K562 (cell line): ENCODE data around the gene HBG1. TPM values are rescaled to one million over a fixed set of nuclear protein-coding genes. Genes with fewer than 3 reads are reported as not detected.

Experiments
- DLX4 ChIP-seq: fragments of 250-450 bp; sonication (Bioruptor Pico); IDR thresholded peaks from 2 replicates; pipeline ENCODE4 v1.6.1; 2021; ENCODE audit warnings: mild to moderate bottlenecking
- HNRNPH1 ChIP-seq: fragments of 200-400 bp; formaldehyde crosslinking; optimal IDR thresholded peaks from 2 replicates; pipeline ENCODE3; 2017; ENCODE audit warnings: low read depth, mild to moderate bottlenecking, low read length, moderate library complexity
- MEF2A ChIP-seq: IDR thresholded peaks from 2 replicates; pipeline ENCODE4 v1.6.1; 2011; ENCODE audit warnings: low read depth, mild to moderate bottlenecking, low read length, moderate library complexity; ENCODE audit not compliant: control insufficient read depth
- POU5F1 ChIP-seq: fragments of 150-350 bp; IDR thresholded peaks from 2 replicates; pipeline ENCODE4 v1.6.1; 2014; ENCODE audit warnings: borderline replicate concordance, low read length, low read depth, mild to moderate bottlenecking; ENCODE audit not compliant: partially characterized antibody
- SRF ChIP-seq, 2 experiments: fragments of 250-450, 450-650 bp in 1 of 2; sonication (Bioruptor Pico) in 1 of 2; sonication (generic) in 1 of 2; formaldehyde crosslinking; IDR thresholded peaks; 2 replicates each; pipeline versions ENCODE4 v1.5.0 to v1.5.1; 2020 to 2022; ENCODE audit warnings: mild to moderate bottlenecking in 1 of 2, missing genetic modification reagents in 1 of 2
- ZNF175 ChIP-seq: fragments of 200-800 bp; sonication (Bioruptor generic); IDR thresholded peaks from 2 replicates; pipeline ENCODE4 v1.6.1; 2016; ENCODE audit warnings: low read depth, mild to moderate bottlenecking, missing genetic modification characterization, missing compliant biosample characterization
- ZNF551 ChIP-seq: fragments of 250-450 bp; sonication (Bioruptor Pico); IDR thresholded peaks from 2 replicates; pipeline ENCODE4 v1.5.0; 2021; ENCODE audit warnings: mild to moderate bottlenecking, moderate library complexity
- ZNF717 ChIP-seq: fragments of 250-450 bp; sonication (Bioruptor Pico); IDR thresholded peaks from 2 replicates; pipeline ENCODE4 v1.5.0; 2021
- ZNF785 ChIP-seq: fragments of 250-450 bp; sonication (Bioruptor Pico); IDR thresholded peaks from 2 replicates; pipeline ENCODE4 v1.4.0; 2020; ENCODE audit warnings: mild to moderate bottlenecking
- ZNF79 ChIP-seq: fragments of 250-450 bp; sonication (Bioruptor Pico); IDR thresholded peaks from 2 replicates; pipeline ENCODE4 v1.4.0; 2020; ENCODE audit warnings: low read depth, mild to moderate bottlenecking, moderate library complexity
- polyA plus RNA-seq, 8 experiments: library from polyadenylated mRNA; depleted of rRNA in 4 of 8; stranded (reverse) in 5 of 8; unstranded in 3 of 8; fragments of >200 nt; fragmentation: Nextera tagmentation in 2 of 8; fragmentation: Illumina TruSeq in 1 of 8; extraction: Ambion mirVana in 2 of 8; extraction: Trizol in 1 of 8; gene quantifications; 2 replicates each; pipeline versions ENCODE4 v1.2.1 to v1.2.3, GENCODE V29; 2011 to 2014; ENCODE audit warnings: inconsistent platforms in 1 of 8, missing spikeins in 1 of 8
- total RNA-seq, 7 experiments: library from RNA; depleted of rRNA in 6 of 7; stranded (reverse); fragments of >200 nt in 6 of 7; fragmentation: Illumina TruSeq in 2 of 7; extraction: Trizol in 2 of 7; gene quantifications; 2 replicates each; pipeline versions ENCODE4 v1.2.1 to v1.2.3, GENCODE V29; 2011 to 2021; ENCODE audit warnings: low replicate concordance in 1 of 7
- TF ChIP-seq, protein P1 (sequence below): fragments of 250-450 bp; sonication (Bioruptor Pico); IDR thresholded peaks from 2 replicates; pipeline ENCODE4 v1.9.0; 2021; ENCODE audit warnings: mild to moderate bottlenecking
- TF ChIP-seq, protein P2 (sequence below): fragments of 250-450 bp; sonication (Bioruptor Pico); IDR thresholded peaks from 2 replicates; pipeline ENCODE4 v1.4.0; 2020

HBG1 gene
- total and polyA plus RNA-seq, 9 of the 15 experiments (the other 6 are each of a cell fraction or from before 2014, with no cell fraction given) = 1,066 to 16,338 (median 4,898) TPM

DNA sequence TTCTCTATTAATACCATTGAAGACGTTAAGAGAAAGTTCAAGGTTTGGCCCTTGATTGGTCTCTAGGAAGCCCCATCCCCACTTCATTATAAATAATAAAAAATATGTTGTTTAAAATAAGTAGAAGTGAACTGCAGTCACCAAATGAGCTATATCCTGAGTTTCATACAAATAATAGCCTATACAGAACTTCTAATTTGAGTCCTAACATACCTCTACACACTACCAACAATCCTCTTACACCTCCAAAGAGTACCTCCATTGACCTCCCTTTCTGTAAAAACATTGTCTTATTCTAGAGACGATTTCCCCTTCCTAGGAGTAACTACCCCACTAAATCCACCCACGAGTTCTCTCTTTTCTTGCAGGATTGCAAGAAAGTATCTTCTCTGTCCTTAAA, 8.2 kb downstream of the HBG1 start (continued):
- TF ChIP-seq MEF2A = no peak
- TF ChIP-seq ZNF175 (CRISPR knock-in tag) = no peak
- TF ChIP-seq, protein P1, sequence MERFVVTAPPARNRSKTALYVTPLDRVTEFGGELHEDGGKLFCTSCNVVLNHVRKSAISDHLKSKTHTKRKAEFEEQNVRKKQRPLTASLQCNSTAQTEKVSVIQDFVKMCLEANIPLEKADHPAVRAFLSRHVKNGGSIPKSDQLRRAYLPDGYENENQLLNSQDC (CRISPR knock-in tag) = peak; percentile 42; the same call in 1 of the 2 replicates
- TF ChIP-seq ZNF551 (CRISPR knock-in tag) = peak; percentile 63; the same call in 1 of the 2 replicates
- TF ChIP-seq, protein P2, sequence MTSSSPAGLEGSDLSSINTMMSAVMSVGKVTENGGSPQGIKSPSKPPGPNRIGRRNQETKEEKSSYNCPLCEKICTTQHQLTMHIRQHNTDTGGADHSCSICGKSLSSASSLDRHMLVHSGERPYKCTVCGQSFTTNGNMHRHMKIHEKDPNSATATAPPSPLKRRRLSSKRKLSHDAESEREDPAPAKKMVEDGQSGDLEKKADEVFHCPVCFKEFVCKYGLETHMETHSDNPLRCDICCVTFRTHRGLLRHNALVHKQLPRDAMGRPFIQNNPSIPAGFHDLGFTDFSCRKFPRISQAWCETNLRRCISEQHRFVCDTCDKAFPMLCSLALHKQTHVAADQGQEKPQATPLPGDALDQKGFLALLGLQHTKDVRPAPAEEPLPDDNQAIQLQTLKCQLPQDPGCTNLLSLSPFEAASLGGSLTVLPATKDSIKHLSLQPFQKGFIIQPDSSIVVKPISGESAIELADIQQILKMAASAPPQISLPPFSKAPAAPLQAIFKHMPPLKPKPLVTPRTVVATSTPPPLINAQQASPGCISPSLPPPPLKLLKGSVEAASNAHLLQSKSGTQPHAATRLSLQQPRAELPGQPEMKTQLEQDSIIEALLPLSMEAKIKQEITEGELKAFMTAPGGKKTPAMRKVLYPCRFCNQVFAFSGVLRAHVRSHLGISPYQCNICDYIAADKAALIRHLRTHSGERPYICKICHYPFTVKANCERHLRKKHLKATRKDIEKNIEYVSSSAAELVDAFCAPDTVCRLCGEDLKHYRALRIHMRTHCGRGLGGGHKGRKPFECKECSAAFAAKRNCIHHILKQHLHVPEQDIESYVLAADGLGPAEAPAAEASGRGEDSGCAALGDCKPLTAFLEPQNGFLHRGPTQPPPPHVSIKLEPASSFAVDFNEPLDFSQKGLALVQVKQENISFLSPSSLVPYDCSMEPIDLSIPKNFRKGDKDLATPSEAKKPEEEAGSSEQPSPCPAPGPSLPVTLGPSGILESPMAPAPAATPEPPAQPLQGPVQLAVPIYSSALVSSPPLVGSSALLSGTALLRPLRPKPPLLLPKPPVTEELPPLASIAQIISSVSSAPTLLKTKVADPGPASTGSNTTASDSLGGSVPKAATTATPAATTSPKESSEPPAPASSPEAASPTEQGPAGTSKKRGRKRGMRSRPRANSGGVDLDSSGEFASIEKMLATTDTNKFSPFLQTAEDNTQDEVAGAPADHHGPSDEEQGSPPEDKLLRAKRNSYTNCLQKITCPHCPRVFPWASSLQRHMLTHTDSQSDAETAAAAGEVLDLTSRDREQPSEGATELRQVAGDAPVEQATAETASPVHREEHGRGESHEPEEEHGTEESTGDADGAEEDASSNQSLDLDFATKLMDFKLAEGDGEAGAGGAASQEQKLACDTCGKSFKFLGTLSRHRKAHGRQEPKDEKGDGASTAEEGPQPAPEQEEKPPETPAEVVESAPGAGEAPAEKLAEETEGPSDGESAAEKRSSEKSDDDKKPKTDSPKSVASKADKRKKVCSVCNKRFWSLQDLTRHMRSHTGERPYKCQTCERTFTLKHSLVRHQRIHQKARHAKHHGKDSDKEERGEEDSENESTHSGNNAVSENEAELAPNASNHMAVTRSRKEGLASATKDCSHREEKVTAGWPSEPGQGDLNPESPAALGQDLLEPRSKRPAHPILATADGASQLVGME (CRISPR knock-in tag) = no peak
- TF ChIP-seq ZNF785 (CRISPR knock-in tag) = no peak
- no peak for TF ChIP-seq ZNF79
- TF ChIP-seq SRF (CRISPR knock-in tag; IDR thresholded peaks at IDR 0.05) = no peak
- no peak for TF ChIP-seq HNRNPH1
- 0 out of 2 replicates have a peak, but pooled peaks have one; percentile 34 for TF ChIP-seq DLX4
- no peak for TF ChIP-seq POU5F1
- peak; percentile 46; the same call in 1 of the 2 replicates for TF ChIP-seq ZNF717
